ENCODE data around the gene DOC2B.

DNA sequence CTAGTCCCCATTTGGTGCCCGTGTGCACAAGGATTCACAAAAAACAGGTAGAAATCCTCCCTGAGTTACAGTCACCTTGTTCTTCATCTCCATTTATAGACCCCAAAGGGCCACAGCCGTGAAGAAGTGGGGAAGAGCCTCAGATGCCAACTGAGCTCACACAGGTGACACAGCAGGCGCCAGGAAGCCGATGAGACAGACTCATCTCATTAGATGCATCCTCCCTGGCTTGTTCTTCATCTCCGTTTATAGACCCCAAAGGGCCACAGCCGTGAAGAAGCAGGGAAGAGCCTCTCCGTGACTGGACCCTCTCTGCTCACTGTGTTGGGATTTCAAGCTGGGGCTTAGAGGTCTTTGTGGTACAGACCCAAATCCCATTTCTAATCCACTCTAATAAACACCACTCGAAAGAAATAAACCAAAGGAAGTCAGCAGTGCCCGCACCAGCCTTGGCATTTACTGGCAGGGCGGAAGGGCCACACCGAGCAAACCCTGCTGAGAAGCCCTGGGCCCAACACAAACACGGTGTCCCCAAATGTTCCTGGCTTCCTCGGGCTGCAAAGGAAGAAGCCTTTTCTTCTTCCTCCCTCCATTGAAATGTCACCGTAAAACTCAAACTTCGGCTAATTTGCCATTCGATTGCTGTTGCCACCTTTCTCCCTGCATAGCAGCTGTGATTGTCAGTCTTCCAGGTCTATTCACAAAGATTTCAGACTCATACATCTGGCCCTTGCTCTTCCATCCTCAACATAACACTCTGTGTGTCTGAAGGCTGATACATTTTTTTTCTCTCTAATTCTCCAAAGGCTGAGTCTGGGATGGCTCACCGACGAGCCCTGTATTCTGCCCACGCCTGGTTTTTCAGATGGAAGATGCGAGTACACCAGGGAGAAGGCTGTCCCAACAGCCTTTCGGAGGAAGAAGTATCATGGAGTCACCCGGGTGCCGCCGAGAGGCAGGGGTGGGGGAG lies 44.9 kb upstream of the DOC2B start:
- TF ChIP-seq, protein P1, sequence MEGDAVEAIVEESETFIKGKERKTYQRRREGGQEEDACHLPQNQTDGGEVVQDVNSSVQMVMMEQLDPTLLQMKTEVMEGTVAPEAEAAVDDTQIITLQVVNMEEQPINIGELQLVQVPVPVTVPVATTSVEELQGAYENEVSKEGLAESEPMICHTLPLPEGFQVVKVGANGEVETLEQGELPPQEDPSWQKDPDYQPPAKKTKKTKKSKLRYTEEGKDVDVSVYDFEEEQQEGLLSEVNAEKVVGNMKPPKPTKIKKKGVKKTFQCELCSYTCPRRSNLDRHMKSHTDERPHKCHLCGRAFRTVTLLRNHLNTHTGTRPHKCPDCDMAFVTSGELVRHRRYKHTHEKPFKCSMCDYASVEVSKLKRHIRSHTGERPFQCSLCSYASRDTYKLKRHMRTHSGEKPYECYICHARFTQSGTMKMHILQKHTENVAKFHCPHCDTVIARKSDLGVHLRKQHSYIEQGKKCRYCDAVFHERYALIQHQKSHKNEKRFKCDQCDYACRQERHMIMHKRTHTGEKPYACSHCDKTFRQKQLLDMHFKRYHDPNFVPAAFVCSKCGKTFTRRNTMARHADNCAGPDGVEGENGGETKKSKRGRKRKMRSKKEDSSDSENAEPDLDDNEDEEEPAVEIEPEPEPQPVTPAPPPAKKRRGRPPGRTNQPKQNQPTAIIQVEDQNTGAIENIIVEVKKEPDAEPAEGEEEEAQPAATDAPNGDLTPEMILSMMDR (IDR thresholded peaks at IDR 0.05) = no peak
- TF ChIP-seq POLR2AphosphoS5 (IDR thresholded peaks at IDR 0.05) (no peak), POLR2A (IDR thresholded peaks at IDR 0.05; ENCODE audit: low read depth) (no peak), EP300 (IDR thresholded peaks at IDR 0.05) (no peak)

All from esophagus muscularis mucosa (tissue), 4 donors.